RCC 7860 (cell line): ENCODE measurements around the gene OR52A1.

Source experiments
- DNase-seq: peaks from one replicate; pipeline ENCODE4 v3.0.0-alpha.2; 2015; ENCODE audit warnings: low spot score
- FAIRE-seq: peaks from 2 replicates; lab custom pipeline; 2012; peaks lifted over from hg19 to GRCh38; lab: Jason Lieb, UNC

OR52A1 gene

GRCh38 chr11:5137014-5137413 lies 17.5 kb downstream of the OR52A1 start:
- no peak for DNase-seq

DNA sequence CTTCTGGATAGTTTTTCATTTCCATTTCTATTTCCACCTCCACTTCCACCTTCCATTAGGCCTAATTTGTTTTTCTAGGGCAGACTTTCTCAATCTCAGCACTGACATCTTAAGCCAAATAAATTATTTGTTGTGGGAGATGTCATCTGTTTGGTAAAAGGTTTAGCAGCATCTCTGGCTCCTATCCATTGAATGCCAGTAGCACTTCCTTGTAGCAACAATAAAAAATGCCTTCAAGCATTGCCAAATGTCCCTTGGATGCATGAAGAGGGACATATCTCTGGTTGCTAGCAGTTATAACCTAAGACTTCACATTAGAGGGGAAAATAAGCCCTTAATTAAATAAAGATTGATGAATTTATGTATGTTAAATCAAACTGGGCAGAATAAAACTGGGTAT lies 18.3 kb downstream of the OR52A1 start:
- FAIRE-seq (no peak), DNase-seq (no peak)

More at GRCh38 chr11:5137014-5137413, 17.5 kb downstream of the OR52A1 start:
- FAIRE-seq: no peak

GRCh38 chr11:5131584-5132335 lies 22.8 kb downstream of the OR52A1 start:
- DNase-seq (no peak), FAIRE-seq (no peak)

DNA sequence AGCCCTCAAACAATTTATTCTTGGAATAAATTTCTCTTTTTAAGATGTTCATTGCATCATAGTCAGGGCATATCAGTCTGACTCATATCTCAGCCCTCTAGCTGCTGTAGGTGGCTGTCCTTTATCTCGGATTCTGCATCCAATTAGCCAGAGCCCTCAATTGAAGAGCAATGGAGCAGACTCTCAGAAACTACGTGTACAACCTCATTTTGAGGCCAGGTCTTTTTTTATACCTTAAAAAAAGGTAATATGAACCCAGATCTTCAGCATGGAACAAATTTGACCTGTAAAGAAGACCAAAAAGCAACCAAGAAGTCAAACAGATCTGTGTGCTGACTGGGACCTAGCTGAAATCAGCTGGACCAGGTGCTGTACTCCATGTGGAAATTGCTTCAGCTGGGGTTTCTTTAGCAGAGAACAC lies 25.1 kb downstream of the OR52A1 start:
- FAIRE-seq: no peak
- no peak for DNase-seq

DNA sequence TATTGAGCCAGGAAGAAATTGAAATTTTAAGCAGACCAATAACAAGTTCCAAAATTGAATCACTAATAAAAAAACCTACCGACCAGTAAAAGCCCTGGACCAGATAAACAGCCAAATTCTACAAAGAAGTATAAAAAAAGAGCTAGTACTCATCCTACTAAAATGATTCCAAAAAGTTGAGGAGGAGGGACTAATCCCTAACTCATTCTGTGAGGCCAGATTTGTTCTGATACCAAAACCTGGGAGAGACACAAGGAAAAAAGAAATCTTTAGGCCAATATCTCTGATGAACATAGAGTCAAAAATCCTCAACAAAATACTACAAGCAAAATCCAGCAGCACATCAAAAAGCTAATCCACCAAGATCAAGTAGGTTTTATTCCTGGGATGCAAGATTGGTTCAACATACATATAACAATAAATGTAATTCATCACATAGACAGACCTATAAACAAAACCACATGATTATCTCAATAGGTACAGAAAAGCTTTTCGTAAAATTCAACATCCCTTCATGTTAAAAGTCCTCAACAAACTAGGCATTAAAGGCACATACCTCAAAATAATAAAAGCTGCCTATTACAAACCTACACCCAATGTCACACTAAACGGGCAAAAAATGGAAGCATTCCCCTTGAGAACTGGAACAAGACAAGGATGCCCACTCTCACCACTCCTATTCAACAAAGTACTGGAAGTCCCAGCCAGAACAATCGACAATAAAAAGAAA lies 29.5 kb downstream of the OR52A1 start:
- DNase-seq: no peak
- no peak for FAIRE-seq

- FAIRE-seq (no peak), DNase-seq (no peak)
These were observed 30.6 kb downstream of the OR52A1 start for GRCh38 chr11:5123802-5124521.

DNA sequence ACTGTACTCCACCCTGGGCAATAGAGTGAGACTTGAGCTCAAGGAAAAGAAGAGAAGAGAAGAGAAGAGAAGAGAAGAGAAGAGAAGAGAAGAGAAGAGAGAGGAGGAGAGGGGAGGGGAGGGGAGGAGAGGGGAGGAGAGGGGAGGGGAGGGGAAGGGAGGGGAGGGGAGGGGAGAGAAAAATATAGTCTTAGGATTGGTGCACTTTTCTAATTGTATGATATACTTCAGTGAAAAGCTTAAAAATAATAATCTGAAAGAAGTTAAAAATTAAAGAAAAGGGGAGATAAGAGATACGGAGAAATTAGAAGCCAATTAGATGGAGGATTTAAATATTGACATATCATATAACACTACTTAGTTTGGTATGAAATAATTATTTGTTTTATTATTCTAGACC lies 35.7 kb downstream of the OR52A1 start:
- DNase-seq (no peak), FAIRE-seq (no peak)

DNA sequence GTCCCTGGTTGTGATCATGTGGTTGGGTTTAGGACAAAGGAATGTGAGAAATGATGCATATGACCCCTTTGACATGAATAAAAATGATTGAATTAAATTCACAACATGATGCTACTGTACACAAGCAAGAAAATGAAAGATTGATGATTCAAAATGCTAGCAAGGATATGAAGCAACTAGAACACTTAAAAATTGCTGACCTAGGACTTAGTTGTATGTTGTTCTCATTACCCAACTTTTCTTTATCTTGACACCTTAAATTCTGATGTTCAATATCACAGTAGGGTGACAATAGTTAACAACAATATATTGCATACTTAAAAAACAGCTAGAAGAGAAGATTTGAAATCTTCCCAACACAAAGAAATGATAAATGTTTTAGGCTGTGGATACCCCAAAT lies 37.0 kb downstream of the OR52A1 start:
- no peak for FAIRE-seq
- no peak for DNase-seq

GRCh38 chr11:5115339-5115738 lies 39.2 kb downstream of the OR52A1 start:
- no peak for FAIRE-seq
- DNase-seq: no peak

GRCh38 chr11:5107285-5107684 lies 47.3 kb downstream of the OR52A1 start:
- no peak for DNase-seq
- FAIRE-seq: no peak

DNA sequence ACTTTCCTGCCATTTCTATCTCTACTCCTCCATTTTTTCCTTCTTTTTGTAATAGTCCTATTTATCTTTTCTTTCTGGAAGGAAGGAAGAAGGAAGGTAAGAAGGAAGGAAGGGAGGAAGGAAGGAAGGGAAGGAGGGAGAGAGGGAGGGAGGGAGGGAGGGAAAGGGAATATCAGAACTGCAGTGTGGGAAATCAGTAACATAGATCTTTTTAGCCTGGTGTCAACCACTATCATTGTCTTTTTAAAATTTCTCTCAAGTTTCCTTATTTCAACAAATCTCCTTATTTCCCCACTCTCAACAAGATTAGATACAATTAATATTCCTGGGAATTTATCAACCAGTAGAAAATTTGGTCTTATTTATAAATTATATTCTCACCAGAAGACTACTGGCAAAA lies 51.5 kb downstream of the OR52A1 start:
- FAIRE-seq (no peak), DNase-seq (no peak)

- no peak for DNase-seq
- no peak for FAIRE-seq
These were observed 52.3 kb downstream of the OR52A1 start for GRCh38 chr11:5102246-5102645.

GRCh38 chr11:5096011-5096410 lies 58.5 kb downstream of the OR52A1 start:
- DNase-seq (no peak), FAIRE-seq (no peak)
